HCT116 (cell line): Measurements from ENCODE around the gene C19orf18.

Source experiments
- EGR1 ChIP-seq: IDR thresholded peaks from 2 replicates; pipeline ENCODE4 v1.6.1; 2012; ENCODE audit warnings: low read depth
- ELF1 ChIP-seq: IDR thresholded peaks from 2 replicates; pipeline ENCODE4 v1.6.1; 2012; ENCODE audit warnings: low read depth, borderline replicate concordance
- EZH2 ChIP-seq: fragments of 200-600 bp; sonication (generic); IDR thresholded peaks from 2 replicates; pipeline ENCODE4 v1.6.1; 2017; ENCODE audit warnings: antibody characterized with exemption, mixed run types
- JUND ChIP-seq: IDR thresholded peaks from 2 replicates; pipeline ENCODE4 v1.6.1; 2012
- POLR2A ChIP-seq: IDR thresholded peaks from 2 replicates; pipeline ENCODE4 v1.7.0; 2011; ENCODE audit warnings: borderline replicate concordance; ENCODE audit not compliant: insufficient read depth, insufficient read length; ENCODE audit errors: extremely low read depth
- POLR2AphosphoS5 ChIP-seq: IDR thresholded peaks from 2 replicates; pipeline ENCODE4 v1.6.1; 2011; ENCODE audit warnings: mild to moderate bottlenecking, low read depth, low read length, moderate library complexity
- RAD21 ChIP-seq: IDR thresholded peaks from 2 replicates; pipeline ENCODE4 v1.6.1; 2012; ENCODE audit warnings: low read depth, mild to moderate bottlenecking
- SIN3A ChIP-seq: IDR thresholded peaks from 2 replicates; pipeline ENCODE4 v1.6.1; 2012; ENCODE audit warnings: low read depth
- SP1 ChIP-seq: IDR thresholded peaks from 2 replicates; pipeline ENCODE4 v1.6.1; 2012; ENCODE audit warnings: low read depth
- SRF ChIP-seq: IDR thresholded peaks from 2 replicates; pipeline ENCODE4 v1.6.1; 2012; ENCODE audit warnings: low read depth
- TCF7L2 ChIP-seq: IDR thresholded peaks from 2 replicates; pipeline ENCODE4 v1.7.0; 2011; ENCODE audit warnings: borderline replicate concordance, inconsistent platforms; ENCODE audit not compliant: insufficient read depth, insufficient read length; ENCODE audit errors: extremely low read depth
- YY1 ChIP-seq: IDR thresholded peaks from 2 replicates; pipeline ENCODE4 v1.6.1; 2011; ENCODE audit warnings: low read length, low read depth, moderate library complexity, mild to moderate bottlenecking; ENCODE audit not compliant: insufficient replicate concordance; ENCODE audit errors: extremely low read depth
- TF ChIP-seq, protein P1 (sequence below): IDR thresholded peaks from 2 replicates; pipeline ENCODE4 v1.6.1; 2011; ENCODE audit warnings: mild to moderate bottlenecking, low read length, moderate library complexity; ENCODE audit not compliant: insufficient replicate concordance; ENCODE audit errors: extremely low read depth
- TF ChIP-seq, protein P2 (sequence below), 3 experiments: fragments of 200-600 bp in 1 of 3; sonication (generic) in 1 of 3; IDR thresholded peaks in 2 of 3; conservative IDR thresholded peaks in 1 of 3; 2 replicates each; pipeline ENCODE4 v1.5.1; 2012 to 2017; ENCODE audit warnings: low read depth in 2 of 3, low read length in 2 of 3, antibody characterized with exemption in 1 of 3, borderline replicate concordance in 1 of 3, control low read depth in 1 of 3, mild to moderate bottlenecking in 1 of 3, mixed read lengths in 1 of 3, mixed run types in 1 of 3, moderate library complexity in 1 of 3; ENCODE audit not compliant: insufficient read depth in 1 of 3

DNA sequence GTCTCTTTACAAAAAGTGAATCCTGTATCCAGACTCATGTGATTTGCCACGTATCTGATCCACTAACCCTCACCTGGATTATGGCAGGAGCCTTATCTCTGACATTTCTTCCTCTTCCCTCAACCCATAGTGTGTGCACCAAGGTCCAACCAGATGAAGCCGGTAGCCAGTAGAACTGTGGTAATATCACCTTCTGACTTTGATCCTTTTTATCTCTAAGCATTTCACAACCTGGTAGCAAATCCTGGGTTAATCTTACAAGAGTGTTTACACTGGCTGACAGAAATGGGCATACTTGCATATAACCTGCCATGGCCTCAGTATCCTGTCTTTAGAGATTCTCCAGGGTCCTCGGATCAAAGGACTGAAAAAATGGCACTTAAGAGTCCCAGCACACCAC, 59.8 kb downstream of the C19orf18 start:
- TF ChIP-seq TCF7L2 (no peak), JUND (no peak), RAD21 (no peak), ELF1 (no peak), SIN3A (no peak), POLR2AphosphoS5 (no peak), POLR2A (no peak), EZH2 (no peak), SRF (no peak), EGR1 (no peak), SP1 (no peak), YY1 (no peak)
- TF ChIP-seq, protein P1, sequence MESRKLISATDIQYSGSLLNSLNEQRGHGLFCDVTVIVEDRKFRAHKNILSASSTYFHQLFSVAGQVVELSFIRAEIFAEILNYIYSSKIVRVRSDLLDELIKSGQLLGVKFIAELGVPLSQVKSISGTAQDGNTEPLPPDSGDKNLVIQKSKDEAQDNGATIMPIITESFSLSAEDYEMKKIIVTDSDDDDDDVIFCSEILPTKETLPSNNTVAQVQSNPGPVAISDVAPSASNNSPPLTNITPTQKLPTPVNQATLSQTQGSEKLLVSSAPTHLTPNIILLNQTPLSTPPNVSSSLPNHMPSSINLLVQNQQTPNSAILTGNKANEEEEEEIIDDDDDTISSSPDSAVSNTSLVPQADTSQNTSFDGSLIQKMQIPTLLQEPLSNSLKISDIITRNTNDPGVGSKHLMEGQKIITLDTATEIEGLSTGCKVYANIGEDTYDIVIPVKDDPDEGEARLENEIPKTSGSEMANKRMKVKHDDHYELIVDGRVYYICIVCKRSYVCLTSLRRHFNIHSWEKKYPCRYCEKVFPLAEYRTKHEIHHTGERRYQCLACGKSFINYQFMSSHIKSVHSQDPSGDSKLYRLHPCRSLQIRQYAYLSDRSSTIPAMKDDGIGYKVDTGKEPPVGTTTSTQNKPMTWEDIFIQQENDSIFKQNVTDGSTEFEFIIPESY = no peak
- TF ChIP-seq, protein P2, sequence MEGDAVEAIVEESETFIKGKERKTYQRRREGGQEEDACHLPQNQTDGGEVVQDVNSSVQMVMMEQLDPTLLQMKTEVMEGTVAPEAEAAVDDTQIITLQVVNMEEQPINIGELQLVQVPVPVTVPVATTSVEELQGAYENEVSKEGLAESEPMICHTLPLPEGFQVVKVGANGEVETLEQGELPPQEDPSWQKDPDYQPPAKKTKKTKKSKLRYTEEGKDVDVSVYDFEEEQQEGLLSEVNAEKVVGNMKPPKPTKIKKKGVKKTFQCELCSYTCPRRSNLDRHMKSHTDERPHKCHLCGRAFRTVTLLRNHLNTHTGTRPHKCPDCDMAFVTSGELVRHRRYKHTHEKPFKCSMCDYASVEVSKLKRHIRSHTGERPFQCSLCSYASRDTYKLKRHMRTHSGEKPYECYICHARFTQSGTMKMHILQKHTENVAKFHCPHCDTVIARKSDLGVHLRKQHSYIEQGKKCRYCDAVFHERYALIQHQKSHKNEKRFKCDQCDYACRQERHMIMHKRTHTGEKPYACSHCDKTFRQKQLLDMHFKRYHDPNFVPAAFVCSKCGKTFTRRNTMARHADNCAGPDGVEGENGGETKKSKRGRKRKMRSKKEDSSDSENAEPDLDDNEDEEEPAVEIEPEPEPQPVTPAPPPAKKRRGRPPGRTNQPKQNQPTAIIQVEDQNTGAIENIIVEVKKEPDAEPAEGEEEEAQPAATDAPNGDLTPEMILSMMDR (IDR thresholded peaks at IDR 0.05 in 2 of 3, conservative IDR thresholded peaks at IDR 0.05 in 1 of 3; ENCODE audit: borderline replicate concordance in 1 of 3, insufficient read depth in 1 of 3, low read depth in 2 of 3, low read length in 2 of 3) = no peak
